Karpas-422 (cell line): ENCODE data around the gene RNASET2. TPM values are rescaled to one million over a fixed set of nuclear protein-coding genes. Genes with fewer than 3 reads are reported as not detected.

Source experiments
- DNase-seq: peaks from one replicate; pipeline ENCODE4 v3.0.0-alpha.2; 2015
- H2AFZ ChIP-seq: fragments of 200-600 bp; sonication (generic); 2 replicates; pipeline ENCODE4 v1.6.1; 2014; ENCODE audit warnings: antibody characterized with exemption, low read length, mixed read lengths
- H3K27ac ChIP-seq: fragments of 200-600 bp; sonication (generic); 2 replicates; pipeline ENCODE4 v1.5.1; 2014; ENCODE audit warnings: mild to moderate bottlenecking, low read length, moderate library complexity
- H3K27me3 ChIP-seq: fragments of 200-600 bp; sonication (generic); 2 replicates; pipeline ENCODE4 v1.6.1; 2014; ENCODE audit warnings: low read length, mixed read lengths
- H3K36me3 ChIP-seq: fragments of 200-600 bp; sonication (generic); 2 replicates; pipeline ENCODE4 v1.6.1; 2014; ENCODE audit warnings: low read length, mixed read lengths; ENCODE audit not compliant: insufficient read depth
- H3K4me1 ChIP-seq: fragments of 200-600 bp; sonication (generic); 2 replicates; pipeline ENCODE4 v1.6.1; 2014; ENCODE audit warnings: mild to moderate bottlenecking, low read length, mixed read lengths
- H3K4me2 ChIP-seq: fragments of 200-600 bp; sonication (generic); 2 replicates; pipeline ENCODE4 v1.6.1; 2014; ENCODE audit warnings: low read length, low read depth, mild to moderate bottlenecking; ENCODE audit not compliant: poor library complexity, severe bottlenecking
- H3K4me3 ChIP-seq: fragments of 200-600 bp; sonication (generic); 2 replicates; pipeline ENCODE4 v1.5.1; 2014; ENCODE audit warnings: mild to moderate bottlenecking, antibody characterized with exemption, low read length, mixed read lengths
- H3K79me2 ChIP-seq: fragments of 200-600 bp; sonication (generic); 2 replicates; pipeline ENCODE4 v1.6.1; 2014; ENCODE audit warnings: mild to moderate bottlenecking, low read length, mixed read lengths
- H3K9ac ChIP-seq: fragments of 200-600 bp; sonication (generic); 2 replicates; pipeline ENCODE4 v1.6.0; 2014; ENCODE audit warnings: low read length
- H3K9me2 ChIP-seq: fragments of 200-600 bp; sonication (generic), shearing (Covaris generic); replicated peaks from 2 replicates; pipeline ENCODE4 v1.6.0; 2014; ENCODE audit warnings: mild to moderate bottlenecking, low read length, moderate library complexity; ENCODE audit not compliant: insufficient read depth
- H3K9me3 ChIP-seq: fragments of 300-700, 200-600 bp; sonication (generic); 2 replicates; pipeline ENCODE4 v1.6.1; 2014; ENCODE audit warnings: low read length, mixed read lengths
- H4K20me1 ChIP-seq: fragments of 200-600 bp; sonication (generic); 2 replicates; pipeline ENCODE4 v1.6.1; 2014; ENCODE audit warnings: mild to moderate bottlenecking, antibody characterized with exemption, low read length, low read depth; ENCODE audit not compliant: insufficient read depth
- total RNA-seq: library from RNA; depleted of rRNA; stranded (reverse); fragments of >200 nt; shearing (Covaris generic); gene quantifications from 2 replicates; pipeline ENCODE4 v1.2.3, GENCODE V29; 2014; ENCODE audit warnings: low replicate concordance

Gene RNASET2
- total RNA-seq, 1 experiment from 2014 or later: 147 TPM

DNA sequence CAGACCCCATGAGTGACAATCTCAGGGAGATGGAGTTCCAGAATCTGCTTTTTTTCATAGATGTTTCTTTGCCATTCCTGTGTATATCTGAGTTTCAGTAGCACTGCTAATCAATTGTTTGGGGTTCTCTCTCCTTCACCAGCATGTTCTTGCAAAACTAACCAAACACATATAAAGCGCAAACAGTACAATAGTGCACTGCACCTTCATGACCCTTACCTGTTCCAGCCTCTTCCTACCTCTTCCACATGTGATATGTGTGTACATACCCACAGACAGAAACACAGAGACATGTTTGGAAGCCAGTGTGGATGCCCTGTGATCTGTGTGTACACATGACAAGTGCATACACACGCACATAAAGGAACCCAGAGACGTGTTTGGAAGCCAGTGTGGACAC lies 41.0 kb upstream of the RNASET2 start:
- Histone ChIP-seq H3K4me3 (peak overlapping the region; percentile 97), H2AFZ (0 out of 2 replicates have a peak overlapping the region, but pooled peaks have one; percentile 0), H3K9ac (peak overlapping the region; percentile 83), H3K9me3 (no peaks in the 10 kb centered on the region), H3K4me1 (peaks cover 40% of the 10 kb centered on the region), H3K27me3 (no peaks in the 10 kb centered on the region), H3K4me2 (peak overlapping the region; percentile 58), H3K27ac (no peak overlapping the region), H3K9me2 (no peaks in the 10 kb centered on the region), H3K36me3 (peaks cover 36% of the 10 kb centered on the region; the same call in 1 of the 2 replicates), H4K20me1 (peaks cover 8% of the 10 kb centered on the region; the same call in 1 of the 2 replicates), H3K79me2 (peaks cover 94% of the 10 kb centered on the region)
- no peak for DNase-seq

DNA sequence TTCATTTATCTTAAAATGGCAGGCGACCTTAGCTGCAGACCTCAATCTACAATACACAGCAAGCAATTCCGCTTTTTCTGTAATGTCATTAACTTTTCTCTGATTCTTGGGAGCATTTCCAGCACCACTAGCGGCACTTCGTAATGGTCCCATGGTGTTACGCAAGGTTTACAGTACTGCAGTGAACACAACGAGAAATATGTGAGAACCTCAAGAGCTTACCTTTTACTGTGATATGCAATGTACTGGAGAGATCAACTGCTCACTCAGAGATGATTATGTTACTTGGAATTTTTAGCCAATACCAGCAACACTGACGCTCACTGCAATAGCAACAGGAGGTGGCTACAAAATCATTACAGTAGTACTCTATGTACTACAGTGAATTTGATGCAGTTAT lies 40.1 kb upstream of the RNASET2 start:
- Histone ChIP-seq H2AFZ (no peak overlapping the region), H3K9me2 (no peaks in the 10 kb centered on the region), H3K4me1 (peaks cover 30% of the 10 kb centered on the region), H3K4me3 (no peak overlapping the region), H3K4me2 (peak overlapping the region; percentile 58), H3K27ac (no peak overlapping the region), H3K79me2 (peaks cover 94% of the 10 kb centered on the region), H3K27me3 (no peaks in the 10 kb centered on the region), H3K9me3 (no peaks in the 10 kb centered on the region), H3K9ac (no peak overlapping the region), H4K20me1 (peaks cover 8% of the 10 kb centered on the region; the same call in 1 of the 2 replicates), H3K36me3 (peaks cover 27% of the 10 kb centered on the region; the same call in 1 of the 2 replicates)
- DNase-seq: no peak

DNA sequence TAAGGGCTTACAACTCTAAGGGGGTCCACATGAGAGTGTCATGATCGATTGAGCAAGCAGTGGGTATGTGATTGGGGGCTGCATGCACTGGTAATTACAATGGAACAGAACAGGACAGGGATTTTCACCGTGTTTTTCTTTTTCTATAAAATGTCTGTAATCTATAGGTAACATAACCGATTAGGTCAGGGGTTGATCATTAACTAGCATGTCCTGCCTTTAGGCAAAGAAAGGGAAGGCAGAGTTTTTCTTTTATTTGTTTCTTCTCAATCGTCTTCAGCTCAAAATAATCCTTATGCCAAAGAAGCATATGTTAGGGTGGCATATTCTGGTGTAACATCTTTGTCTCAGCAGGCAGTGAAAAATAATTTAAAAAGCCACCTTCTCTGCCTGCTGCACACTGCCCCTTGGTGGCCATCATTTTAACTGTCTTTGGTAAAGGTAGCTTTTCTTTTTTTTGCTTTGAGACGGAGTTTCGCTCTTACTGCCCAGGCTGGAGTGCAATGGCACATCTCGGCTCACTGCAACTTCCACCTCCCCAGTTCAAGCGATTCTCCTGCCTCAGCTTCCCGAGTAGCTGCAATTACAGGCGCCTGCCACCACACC lies 33.2 kb upstream of the RNASET2 start:
- Histone ChIP-seq H3K27ac (0 out of 2 replicates have a peak overlapping the region, but pooled peaks have one; percentile 10), H3K4me1 (peaks cover 5% of the 10 kb centered on the region), H3K9me3 (no peaks in the 10 kb centered on the region), H3K9ac (no peak overlapping the region), H3K4me2 (no peak overlapping the region), H3K36me3 (peaks cover 28% of the 10 kb centered on the region; the same call in 1 of the 2 replicates), H4K20me1 (no peaks in the 10 kb centered on the region), H3K27me3 (no peaks in the 10 kb centered on the region), H2AFZ (no peak overlapping the region), H3K79me2 (peaks cover 100% of the 10 kb centered on the region), H3K9me2 (no peaks in the 10 kb centered on the region), H3K4me3 (no peak overlapping the region)
- DNase-seq: peak; percentile 81

DNA sequence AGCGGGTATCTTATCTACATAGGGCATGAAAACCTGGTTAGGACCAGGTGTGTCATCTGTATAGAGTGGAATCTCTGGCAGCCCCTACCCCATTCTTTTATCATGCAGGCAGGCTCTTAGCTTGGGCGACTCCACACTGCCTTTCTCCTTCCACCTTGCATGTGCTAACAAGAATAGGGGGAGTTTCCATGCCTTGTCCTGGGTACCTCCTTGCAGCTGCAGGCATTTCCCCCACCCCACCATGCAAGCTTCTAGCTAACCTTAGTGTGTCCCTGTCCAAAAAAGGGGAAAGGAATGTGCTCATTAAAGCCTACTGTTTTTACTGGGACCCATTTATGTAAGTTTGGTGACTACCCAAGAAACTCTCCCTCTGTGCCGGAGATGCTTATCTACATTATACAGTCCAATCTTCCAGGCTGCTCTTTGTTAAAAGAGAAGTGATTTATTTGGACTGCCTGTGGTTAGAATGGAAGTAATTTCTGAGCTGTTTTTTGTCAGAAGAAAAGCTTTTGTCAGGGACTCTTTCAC lies 32.4 kb upstream of the RNASET2 start:
- H3K27ac ChIP-seq: no peak overlapping the region
- no peak overlapping the region for H3K4me3 ChIP-seq
- peaks cover 100% of the 10 kb centered on the region for H3K79me2 ChIP-seq
- no peak overlapping the region for H2AFZ ChIP-seq
- no peak overlapping the region for H3K9ac ChIP-seq
- peaks cover 5% of the 10 kb centered on the region for H3K4me1 ChIP-seq
- no peaks in the 10 kb centered on the region for H4K20me1 ChIP-seq
- DNase-seq: no peak
- H3K9me2 ChIP-seq: no peaks in the 10 kb centered on the region
- H3K9me3 ChIP-seq: no peaks in the 10 kb centered on the region
- no peak overlapping the region for H3K4me2 ChIP-seq
- peaks cover 21% of the 10 kb centered on the region; the same call in 1 of the 2 replicates for H3K36me3 ChIP-seq
- H3K27me3 ChIP-seq: no peaks in the 10 kb centered on the region

DNA sequence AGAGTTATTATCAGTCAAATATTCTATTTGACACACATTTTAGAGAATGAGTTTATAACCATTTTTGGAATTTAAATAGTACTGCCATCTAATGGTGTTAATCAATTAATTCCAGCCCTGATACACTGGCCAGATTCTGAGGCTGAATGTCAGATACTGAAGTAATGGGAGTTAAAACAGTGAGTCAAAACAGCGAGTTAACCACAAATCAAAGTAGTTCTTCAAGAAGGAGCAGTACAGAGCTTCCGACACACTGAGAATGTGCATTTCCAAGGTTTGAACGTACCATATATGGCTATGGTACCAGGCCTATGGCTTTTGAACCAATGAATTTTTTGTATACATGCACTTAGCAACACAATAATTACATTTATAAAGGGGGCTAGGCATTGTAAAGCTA lies 31.6 kb upstream of the RNASET2 start:
- peaks cover 16% of the 10 kb centered on the region; the same call in 1 of the 2 replicates for H3K36me3 ChIP-seq

DNA sequence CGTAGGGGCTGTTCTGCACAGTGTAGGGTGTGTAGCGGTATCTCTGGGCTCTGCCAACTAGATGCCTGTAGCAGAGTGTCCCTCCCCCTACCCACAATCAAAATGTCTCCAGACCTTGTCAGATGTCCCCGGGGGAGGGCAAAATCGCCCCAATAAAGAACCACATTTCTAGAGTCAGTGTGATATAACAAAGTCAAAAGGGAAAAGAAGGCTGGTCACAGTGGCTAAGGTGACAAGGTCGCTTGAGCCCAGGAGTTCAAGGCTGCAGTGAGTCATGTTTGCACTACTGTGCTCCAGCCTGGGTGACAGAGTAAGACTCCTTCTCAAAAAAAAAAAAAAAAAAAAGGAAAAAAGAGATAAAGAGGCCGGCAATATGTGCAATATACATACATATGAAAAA lies 31.1 kb upstream of the RNASET2 start:
- no peak overlapping the region for H3K4me3 ChIP-seq
- no peak overlapping the region for H3K4me2 ChIP-seq
- DNase-seq: no peak
- peaks cover 16% of the 10 kb centered on the region; the same call in 1 of the 2 replicates for H3K36me3 ChIP-seq
- no peak overlapping the region for H3K9ac ChIP-seq
- H3K9me3 ChIP-seq: no peaks in the 10 kb centered on the region
- H3K4me1 ChIP-seq: no peaks in the 10 kb centered on the region
- no peaks in the 10 kb centered on the region for H3K27me3 ChIP-seq
- no peaks in the 10 kb centered on the region for H4K20me1 ChIP-seq
- H3K27ac ChIP-seq: no peak overlapping the region
- no peak overlapping the region for H2AFZ ChIP-seq
- H3K79me2 ChIP-seq: peaks cover 96% of the 10 kb centered on the region
- no peaks in the 10 kb centered on the region for H3K9me2 ChIP-seq

More for the DNA sequence above, 31.6 kb upstream of the RNASET2 start:
- Histone ChIP-seq H3K9me3 (no peaks in the 10 kb centered on the region), H3K9me2 (no peaks in the 10 kb centered on the region), H4K20me1 (no peaks in the 10 kb centered on the region), H3K4me3 (no peak overlapping the region), H2AFZ (no peak overlapping the region), H3K4me2 (no peak overlapping the region), H3K27me3 (no peaks in the 10 kb centered on the region), H3K79me2 (peaks cover 98% of the 10 kb centered on the region), H3K4me1 (peaks cover 3% of the 10 kb centered on the region), H3K9ac (no peak overlapping the region), H3K27ac (no peak overlapping the region)
- DNase-seq: no peak

DNA sequence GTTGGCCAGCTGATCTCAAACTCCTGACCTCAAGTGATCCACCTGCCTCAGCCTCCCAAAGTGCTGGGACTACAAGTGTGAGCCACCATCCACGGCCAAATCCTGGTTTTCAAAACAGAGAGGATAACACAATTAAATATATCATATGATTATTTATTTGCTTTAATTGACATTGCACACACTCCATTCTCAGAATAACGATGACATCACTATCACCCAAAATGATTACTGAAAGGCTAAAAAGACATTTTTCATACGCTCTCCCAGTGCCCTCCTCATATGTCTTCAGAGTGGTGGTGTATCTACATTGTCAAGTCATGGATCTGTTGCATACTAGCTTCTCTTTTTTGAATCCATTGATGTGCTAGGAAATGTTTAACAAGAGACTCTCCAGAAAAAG lies 24.4 kb upstream of the RNASET2 start:
- Histone ChIP-seq H3K9me2 (no peaks in the 10 kb centered on the region), H3K4me3 (no peak overlapping the region), H3K36me3 (peaks cover 12% of the 10 kb centered on the region; the same call in 1 of the 2 replicates), H3K9ac (no peak overlapping the region), H3K79me2 (peaks cover 33% of the 10 kb centered on the region), H3K9me3 (no peaks in the 10 kb centered on the region), H3K27ac (no peak overlapping the region), H3K27me3 (no peaks in the 10 kb centered on the region), H3K4me2 (no peak overlapping the region), H2AFZ (no peak overlapping the region), H4K20me1 (no peaks in the 10 kb centered on the region), H3K4me1 (no peaks in the 10 kb centered on the region)
- no peak for DNase-seq

DNA sequence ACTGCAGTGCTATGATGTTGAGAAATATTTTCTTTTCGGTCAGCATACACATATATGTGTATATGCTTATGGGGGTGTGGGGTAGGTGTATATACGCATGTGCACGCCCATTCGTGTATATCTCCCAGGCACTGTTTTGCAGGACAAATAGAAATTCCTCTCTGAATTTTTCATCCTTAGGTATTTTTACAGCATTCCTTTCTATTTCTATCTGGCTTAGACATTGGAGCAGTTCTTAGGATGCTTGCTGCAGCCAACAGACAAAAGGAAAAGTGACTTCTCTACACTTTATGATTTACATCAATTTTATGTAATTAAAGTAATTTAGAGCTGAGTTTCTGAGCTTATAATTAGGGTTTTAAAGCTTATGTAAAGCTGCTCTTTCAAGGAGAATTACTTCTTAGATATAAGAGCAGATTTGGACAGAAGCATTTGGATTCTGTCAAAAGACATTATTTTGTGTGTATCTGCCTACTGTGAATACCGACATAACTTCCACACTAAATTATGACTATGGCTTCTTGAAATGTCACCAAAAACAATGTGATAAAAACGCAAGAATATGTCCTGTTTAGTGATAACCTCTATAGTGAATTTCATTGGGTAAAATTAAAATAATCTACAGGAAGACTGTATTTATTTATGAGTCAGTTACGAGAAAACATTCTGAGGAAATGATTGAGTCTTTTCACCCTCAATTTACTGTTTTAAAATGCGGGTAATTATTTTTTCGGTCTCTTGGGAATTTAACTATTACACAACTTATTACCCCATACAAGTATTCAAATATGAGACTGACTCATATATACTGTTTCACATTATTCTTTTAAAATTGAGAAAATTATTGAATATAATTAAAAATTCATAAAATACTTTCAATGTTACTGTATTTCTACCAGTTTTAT lies 21.5 kb upstream of the RNASET2 start:
- H3K4me1 ChIP-seq: no peaks in the 10 kb centered on the region
- peaks cover 3% of the 10 kb centered on the region; the same call in 1 of the 2 replicates for H3K36me3 ChIP-seq
- H3K4me3 ChIP-seq: no peak overlapping the region
- no peaks in the 10 kb centered on the region for H4K20me1 ChIP-seq
- no peaks in the 10 kb centered on the region for H3K9me3 ChIP-seq
- no peaks in the 10 kb centered on the region for H3K27me3 ChIP-seq
- H3K4me2 ChIP-seq: no peak overlapping the region
- H2AFZ ChIP-seq: no peak overlapping the region
- no peak for DNase-seq
- H3K9me2 ChIP-seq: no peaks in the 10 kb centered on the region
- no peak overlapping the region for H3K9ac ChIP-seq
- H3K79me2 ChIP-seq: peaks cover 6% of the 10 kb centered on the region
- no peak overlapping the region for H3K27ac ChIP-seq
